NCI-H526 (cell line): ENCODE data around the gene RPIA.

Source experiments
- DNase-seq, 2 experiments: peaks; one replicate each; lab custom pipeline; 2025; lab: John Stamatoyannopoulos, UW

Gene RPIA

DNA sequence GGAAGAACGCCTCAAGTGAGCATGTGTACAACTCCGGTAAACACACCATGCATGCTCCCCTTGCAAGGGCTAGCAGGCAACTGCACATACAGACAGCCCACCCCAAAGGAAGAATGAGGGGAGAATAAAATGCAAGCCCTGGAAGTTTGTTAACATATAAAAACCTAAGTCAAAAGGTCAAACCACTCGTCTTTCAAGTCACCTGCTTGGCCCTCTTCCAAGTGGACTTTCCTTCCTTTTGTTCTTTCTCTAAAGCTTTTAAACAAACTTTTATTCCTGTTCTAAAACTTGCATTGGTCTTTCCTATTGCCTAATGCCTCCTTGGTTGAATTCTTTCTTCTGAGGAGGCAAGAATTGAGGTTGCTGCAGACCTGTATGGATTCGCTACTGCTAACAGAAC, 5.2 kb upstream of the RPIA start:
- DNase-seq: no peak

DNA sequence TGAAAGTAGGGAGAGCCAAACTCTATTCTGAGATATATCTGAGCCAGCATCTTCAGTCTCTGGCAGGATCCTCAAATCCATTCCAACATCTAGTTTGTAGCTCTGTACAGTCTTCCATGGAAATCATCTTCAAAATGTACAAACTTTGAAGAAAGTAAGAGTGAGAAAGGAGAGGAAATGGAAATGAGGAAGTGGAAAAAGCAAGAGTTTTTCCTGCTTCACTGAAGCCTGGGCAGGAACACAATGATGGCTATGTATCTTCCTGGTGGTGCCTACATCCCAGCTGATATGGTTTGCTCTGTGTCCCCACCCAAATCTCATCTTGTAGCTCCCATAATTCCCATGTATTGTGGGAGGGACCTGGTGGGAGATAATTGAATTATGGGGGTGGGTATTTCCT, 4.1 kb upstream of the RPIA start:
- no peak for DNase-seq

DNA sequence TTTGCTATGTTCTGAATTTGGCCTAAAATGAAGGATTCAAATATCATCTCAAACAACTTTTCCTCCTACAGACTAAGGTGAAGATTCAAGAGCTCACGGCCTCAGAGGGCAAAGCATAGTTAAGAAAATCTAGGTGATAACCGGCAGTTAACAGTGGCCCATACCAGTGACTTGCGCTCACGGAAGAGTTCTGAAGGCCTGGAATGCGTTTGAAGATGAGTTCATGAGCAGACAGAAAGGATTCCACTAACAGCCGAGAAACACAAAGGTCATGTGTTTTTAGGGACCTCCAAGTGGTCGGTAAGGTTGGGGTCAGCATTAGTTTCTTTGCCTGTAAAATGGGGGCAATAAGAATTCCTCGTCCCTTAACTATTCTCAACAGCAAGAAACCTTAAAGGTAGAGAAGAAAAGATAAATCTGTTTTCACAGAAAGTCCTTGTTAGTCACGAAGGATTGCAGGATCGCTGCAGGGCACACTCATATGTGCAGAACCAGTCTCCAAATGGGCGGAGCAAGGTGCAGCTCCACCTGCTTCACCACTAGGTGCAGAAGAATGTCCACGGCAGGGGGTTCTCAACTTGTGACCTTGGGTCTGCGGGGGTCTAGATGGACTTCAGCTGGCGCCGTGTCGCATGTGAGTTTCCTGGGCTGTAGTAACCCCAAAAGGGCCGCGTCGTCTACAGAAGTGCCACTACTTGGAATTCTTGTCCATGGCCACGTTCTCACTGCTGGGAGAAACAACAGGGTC, 708 bp upstream of the RPIA start:
- DNase-seq: peak; percentile 10 to 57

DNA sequence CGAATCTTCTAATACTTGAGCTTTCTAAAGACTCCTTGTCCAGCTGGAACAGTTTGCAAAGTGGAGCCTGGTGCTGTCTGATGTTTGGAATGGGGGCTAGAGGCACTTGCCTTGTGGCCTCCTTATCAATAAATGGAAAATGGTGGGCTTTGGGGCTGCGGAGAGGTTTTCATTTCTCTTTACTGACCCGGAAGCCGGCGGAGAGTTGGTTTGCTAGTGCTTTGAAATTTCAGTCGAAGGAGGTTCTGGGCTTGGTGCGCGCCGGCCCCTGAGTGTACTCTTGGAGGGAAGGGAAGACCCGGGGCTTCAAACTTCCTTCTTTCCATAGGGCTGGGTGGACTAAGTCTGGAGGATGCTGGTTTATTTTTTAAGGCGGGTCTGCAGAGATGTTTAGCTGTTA, 714 bp downstream of the RPIA start:
- DNase-seq: peak; percentile 38 to 44

DNA sequence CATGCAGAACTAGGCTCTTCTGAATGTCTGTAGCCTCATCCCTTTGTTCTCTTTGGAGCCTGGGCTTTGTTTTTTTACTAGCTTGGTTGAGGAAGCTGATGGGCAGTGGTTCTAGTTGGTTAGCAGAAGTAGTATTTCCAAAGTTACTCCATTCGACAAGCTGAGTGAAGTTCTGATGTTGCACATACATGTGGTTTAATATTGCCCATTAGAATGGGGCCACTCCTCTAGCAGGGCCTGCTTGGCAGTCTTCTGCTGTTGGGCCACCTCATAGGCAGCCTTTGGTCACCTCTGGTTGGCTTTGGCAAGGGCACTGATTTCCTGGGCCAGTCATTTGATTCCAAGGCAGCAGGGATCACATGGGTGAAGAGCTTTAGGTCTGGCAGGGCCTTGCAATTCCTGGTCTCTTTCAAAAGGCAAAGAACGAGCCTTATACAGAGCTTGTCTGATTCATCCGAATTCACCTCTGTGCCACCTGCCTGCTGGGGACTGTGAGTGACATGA, 2.5 kb downstream of the RPIA start:
- no peak for DNase-seq

DNA sequence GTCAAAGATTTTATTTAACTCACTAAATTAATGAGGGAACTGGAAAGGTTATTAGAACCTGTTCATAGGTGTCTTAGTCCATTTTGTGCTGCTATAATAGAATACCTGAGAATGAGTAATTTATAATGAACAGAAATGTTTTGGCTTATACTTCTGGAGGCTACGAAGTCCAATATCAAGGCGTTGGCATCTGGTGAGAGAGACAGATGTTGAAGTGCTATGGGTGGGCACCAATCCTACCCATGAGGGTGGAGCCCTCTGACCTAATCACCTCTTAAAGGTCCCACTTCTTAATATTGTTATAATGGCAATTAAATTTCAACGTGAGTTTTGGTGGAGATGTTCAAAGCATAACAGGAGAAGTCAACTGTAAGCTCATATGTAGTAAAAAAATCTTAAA, 5.1 kb downstream of the RPIA start:
- no peak for DNase-seq

DNA sequence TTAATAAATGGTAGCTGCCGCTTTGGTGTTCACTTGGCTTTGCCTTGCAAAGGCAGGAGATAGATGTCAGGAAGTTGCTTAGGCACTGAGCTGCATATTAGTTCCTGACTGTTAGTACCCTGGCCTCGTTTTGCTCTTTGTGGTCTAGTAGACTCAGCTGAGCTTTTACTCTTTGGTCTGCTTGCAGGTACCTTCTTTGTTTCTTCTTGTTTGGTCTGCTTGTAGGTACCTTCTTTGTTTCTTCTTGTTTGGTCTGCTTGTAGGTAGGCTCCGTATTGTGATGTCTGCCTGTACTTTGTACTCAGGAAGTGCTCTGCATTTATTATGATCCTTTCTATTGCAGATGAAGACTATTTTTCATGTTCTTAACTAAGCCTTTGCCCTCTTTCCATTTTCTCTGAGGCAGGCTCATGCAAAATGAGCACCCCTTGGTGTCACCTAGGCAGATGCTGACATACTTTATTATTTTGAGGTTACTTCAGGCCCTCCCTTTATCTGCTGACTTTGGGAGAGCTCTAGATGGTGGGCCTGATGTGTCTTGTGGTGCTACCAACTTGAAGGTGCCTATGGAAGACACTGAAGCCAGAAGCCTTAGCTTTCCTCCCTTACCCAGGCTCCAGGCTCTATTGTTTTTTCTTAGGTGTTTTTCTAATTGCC, 6.0 kb downstream of the RPIA start:
- DNase-seq: no peak

DNA sequence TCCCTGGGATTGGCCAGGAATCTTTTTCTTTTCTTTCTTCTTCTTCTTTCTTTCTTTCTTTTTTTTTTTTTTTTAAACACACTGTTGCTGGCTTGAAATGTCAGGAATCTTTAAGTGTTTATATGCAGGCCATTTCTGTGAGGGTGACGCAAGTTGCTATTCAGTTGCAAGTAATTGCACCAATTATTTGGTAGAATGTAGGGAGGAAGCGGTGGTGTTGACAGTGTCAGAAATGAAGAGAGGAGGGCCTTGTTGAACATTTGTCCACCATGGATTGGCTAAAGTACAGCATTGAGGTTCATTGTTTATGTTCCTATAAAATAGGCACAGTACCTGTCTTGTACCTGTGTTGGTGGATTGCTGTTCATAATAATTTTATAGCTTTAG, 6.5 kb downstream of the RPIA start:
- DNase-seq: no peak

DNA sequence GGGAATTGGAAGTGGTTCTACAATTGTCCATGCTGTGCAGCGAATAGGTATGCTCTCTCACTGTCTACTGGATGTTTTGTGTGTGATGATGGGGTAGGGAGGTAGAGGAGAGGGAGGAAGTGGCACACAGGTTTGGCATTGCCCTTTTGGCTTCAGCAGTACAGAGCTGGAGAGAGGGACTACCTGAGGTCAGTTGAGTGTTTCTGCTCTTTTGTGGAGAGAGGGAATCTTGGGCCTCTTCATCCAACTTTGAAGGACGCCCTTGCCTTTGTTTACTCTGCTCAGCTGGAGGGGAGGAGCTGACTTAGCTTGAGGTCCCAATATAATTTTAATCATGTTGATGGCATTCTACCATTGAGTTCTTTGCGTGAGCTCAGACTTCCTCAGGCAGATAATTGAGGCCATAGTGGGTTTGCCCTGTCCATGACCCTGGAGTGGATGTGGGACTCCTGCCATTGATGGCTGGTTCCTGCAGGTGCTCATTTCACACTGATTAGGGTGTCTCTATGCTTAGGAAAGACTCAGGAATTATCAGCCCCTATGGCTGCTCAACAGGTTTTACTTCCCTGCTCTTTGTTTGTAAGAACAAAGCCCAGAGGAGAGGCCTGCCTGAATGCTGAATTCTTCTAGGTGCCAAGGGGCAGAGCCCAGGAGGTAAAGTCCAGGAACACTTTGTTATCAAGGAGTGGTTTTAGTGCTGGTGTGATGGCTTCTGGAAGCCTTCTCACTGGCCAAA, 7.2 kb downstream of the RPIA start:
- no peak for DNase-seq

DNA sequence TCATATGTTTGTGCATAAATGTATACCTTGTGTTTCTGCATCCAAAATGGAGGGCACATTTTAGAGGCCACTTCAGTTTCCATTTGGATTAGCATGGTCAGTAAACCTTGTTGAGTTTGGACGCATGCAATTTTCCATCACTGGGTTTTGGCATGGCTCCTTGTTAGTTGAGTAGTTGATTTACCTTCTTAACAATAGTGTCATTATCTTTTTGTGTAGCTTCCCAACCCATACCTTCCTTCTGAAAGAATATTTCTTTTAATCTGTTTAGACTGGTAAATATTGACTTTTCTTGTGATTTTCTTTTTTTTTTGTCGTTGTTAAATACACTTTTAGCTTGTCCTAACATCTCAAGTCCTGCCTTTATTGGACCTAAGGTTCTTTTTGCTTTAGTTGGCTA, 15.5 kb downstream of the RPIA start:
- DNase-seq: no peak

DNA sequence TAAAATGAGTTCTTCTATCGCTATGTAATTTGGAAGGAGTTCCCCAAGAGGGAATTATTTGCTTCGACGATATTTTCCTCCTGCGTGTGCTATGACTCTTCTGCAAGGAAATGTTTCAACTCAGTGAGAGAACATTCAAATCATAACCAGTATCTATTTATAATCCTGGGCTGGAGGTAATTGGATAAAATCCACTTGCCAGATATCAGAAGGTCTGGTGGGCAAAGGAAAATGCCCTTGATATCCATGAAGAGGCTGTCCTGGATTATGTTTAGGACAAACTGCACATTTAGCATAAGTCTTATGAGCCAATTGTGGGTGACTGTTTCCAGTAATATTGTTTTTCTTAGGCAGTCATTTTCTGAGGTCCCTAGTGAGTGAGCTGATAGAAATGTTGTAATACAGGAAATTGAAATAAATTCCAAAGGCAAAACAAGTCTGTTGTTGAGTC, 17.7 kb downstream of the RPIA start:
- DNase-seq: no peak

DNA sequence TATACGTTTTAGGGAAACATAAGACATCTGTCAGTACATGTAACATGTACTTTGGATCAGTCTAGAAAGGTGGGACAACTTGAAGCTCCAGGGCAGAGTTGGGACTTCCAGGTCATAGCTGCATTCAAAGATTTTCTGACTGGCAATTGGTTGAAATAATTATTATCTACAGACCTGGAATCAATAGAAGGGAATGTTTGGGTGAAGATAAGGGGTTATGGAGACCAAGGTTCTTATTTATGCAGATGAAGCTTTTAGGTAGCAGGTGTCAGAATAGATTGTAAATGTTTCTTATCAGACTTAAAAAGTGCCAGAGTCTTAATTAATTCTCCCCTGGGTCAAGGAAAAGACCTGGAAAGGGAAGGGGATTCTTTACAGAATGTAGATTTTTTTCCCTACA, 19.8 kb downstream of the RPIA start:
- no peak for DNase-seq

DNA sequence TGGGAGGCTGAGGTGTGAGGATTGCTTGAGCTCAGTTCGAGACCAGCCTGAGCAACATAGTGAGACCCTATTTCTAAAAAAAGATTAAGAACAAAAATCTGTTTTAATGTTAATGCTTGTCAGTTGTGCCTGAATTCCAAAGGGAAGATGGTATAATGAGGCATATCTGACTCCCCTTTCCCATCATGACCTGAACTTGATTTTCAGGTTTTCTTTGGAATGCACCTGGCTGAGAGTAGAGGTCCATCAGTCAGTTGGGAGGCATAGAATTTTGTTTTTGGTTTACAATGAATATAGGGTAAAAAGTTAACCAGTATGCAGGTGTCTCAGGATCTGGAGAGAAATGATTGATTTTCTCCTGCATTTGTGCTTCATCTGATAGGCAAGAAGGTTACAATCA, 20.4 kb downstream of the RPIA start:
- DNase-seq: no peak

DNA sequence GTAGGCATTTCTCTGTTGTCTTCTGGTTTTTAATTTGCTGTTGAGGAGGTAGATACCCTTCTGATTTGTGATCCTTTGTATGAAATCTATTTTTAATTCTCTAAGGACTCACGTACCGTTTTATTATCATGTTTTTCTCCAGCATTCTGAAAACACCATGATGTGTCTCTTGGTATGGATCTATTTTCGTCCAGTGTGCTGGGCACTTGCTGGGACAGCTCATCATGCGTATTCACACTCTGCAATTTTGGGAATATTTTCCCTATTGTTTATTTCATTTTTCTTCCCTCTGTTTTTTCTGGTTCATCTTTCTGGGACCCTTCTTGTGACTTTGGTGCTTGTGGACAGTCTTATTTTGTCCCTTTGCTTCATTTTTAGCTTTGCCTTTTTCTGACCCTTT, 21.9 kb downstream of the RPIA start:
- no peak for DNase-seq

DNA sequence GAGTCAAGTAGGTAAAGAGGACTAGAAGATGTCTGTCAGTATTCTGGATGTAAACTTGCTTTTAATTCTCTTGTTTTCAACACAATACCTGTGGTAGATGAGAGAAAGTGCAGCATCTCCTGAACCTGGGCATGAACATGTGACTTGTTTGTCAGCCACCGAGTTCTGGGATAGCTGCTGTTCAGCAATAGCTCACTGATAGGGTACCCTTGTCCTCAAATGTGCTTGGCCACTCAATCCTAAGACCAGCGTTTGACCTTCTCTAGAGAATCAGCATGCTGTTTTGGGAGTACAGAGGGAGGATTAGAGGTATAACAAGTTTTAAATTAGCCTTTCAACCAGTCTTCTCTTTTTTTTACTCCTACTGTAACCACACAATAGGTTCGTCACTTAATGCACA, 23.2 kb downstream of the RPIA start:
- no peak for DNase-seq

DNA sequence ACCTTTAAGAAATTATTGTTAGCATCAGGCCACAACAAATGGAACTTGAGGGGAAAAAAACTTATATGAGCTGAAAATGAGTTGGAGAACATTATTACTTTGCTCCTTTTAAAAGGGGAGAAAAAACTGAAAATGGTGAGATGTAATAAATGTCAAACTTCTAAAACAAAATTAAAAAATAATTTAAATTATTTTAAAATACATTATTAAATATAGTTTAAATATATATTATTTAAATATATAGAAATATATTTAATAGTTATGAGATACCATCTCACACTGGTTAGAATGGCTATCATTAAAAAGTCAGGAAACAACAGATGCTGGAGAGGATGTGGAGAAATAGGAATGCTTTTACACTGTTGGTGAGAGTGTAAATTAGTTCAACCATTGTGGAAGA, 28.9 kb downstream of the RPIA start:
- DNase-seq: no peak

DNA sequence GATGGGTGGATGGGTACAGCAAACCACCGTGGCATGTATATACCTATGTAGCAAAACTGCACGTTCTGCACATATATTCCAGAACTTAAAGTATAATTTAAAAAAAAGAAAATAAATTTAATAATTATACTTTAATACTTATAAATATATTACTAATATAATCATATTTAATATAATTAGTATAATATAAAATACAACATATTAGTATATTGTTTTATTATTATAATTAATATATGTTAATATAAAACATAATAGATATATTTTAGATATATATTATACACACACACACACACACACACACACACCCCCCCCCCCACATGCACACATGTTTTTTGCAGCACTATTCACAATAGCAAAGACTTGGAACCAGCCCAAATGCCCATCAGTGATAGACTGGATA, 29.8 kb downstream of the RPIA start:
- DNase-seq: no peak

DNA sequence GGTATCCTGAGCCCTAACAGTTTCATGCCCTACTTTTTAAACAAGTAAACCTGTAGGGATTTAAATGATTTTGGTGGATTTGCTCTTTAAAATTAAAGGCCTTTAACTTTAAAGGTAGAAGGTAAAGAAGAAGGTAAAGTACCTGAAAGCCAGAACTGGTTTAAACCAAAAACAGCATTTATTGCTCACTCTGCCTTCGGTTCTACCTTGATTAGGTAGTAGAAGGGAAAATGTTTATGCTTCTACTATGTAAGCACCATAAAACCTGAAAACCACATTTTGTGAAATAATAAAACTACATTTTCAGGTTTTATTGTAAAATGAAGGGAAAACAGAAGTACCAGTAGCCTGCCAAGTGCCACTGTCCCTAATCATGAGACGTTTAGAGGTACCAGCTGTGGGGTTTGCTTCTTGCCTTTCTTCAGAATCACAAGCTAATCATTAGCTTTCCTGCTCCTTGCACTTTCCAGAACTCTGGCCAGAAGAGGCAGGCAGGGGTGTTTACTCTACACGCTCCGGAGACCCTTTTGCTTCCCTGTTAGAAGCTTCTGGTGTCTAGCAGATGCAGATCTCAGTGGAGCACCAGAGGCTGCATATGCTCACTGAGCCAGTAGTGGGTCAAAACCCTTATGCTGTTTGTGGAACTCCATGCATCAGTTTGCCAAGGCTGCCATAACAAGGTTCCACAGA, 33.3 kb downstream of the RPIA start:
- no peak for DNase-seq

DNA sequence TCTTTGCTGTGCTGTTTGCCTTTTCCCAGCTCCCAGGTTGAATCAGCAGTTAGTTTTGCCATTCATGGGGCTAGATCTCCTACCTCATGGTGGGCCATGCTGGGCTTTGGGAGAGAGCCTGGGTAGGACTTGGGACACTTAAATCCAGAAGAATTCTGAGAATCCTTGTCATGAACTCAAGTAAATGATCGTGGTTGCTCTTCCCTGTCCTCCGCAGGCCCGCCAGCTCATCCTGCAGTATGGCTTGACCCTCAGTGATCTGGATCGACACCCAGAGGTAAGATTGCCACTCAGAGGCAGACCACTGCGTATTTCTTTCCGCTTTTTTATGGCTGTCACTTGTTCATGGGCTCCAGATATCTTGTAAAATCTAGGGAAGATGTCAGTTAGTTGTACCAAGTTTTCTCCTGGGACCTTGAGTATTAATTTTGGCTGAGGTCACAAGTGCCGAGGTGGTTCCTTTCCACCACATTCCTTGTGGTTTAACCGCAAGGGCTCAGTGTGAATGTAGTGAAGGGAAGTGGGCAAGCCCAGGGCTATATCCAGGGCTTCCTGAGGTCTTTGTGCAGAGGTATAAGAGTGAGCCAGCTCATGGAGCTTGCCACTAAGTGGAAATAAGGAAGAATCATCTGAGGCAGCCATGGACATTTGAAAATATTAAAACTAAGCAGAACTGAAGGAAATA, 37.7 kb downstream of the RPIA start:
- no peak for DNase-seq

DNA sequence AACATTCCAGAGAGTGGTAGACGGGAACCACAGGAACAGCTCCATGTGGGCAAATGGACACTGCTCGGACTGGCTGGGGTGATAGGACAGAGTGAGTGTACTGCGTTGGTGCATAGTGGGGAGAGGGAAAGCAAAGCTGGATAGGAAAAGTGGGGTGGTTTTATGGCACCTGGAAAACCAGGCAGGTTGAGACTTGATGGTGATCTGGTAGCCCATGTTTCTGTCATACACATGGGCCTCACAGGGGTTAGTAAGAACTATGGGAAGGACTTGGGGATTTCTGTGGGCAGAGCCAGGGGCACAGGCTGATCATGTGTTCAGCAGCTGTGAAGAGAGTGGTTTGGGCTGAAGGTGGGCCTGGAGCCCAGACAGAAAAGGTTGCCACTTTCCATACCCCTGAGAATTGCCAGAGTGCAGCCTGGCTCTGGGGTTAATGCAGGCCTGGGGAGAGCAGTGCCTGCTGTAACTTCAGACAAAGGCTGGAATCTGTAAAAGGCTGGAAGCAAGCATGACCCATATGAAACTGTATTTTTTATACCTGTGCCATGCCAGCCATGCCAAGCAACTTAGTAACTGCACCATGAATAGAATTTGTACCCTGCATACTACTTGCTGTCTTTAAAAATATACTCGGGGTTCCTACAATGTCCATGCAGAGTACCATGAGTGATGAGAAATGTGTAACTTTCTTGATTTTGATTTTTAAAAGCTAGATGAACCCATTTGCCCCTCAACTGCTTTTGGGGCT, 41.9 kb downstream of the RPIA start:
- DNase-seq: no peak

DNA sequence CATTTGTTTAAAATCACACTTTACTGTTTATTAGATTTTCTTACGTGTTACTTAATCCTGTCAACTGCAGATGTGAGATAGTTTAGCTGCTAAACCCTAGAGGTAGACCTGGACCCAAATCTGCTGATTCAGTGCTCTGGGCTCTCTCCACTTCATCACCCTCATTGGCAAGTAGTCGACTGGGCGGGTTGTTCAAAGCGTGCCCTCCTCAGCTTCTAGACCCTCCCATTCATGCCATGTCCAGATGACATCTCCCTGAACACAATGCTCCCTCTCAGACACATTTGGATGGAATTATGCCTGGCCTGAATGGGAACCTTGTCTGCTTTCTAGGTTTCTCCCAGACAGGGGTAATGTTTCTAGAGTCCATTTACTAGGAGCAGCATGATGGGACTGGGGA, 43.7 kb downstream of the RPIA start:
- DNase-seq: no peak
